Medulla oblongata (tissue), 1 donor: ENCODE measurements around the gene GRID2.

ENCODE experiments used
- DNase-seq: peaks from one replicate; pipeline ENCODE4 v3.0.0-alpha.2; 2015; ENCODE audit errors: extremely low spot score

The GRID2 gene

DNA sequence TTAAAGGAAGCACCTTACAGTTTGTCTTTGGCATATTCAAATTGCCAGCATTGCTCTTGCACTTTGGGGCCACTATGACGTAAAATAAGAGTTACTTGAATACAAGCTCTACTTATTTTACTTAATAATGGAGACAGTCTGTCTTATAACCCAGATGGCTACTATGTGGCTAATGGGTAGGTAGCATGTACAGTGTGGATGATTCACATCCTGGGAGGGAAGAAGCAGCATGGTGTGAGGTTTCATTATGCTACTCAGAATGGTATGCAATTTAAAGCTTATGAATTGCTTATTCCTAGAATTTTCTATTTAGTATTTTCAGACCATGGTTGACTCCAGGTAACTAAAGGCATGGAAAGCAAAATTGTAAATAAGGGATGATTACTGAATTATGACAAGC lies 763.0 kb downstream of the GRID2 start:
- DNase-seq: no peak

DNA sequence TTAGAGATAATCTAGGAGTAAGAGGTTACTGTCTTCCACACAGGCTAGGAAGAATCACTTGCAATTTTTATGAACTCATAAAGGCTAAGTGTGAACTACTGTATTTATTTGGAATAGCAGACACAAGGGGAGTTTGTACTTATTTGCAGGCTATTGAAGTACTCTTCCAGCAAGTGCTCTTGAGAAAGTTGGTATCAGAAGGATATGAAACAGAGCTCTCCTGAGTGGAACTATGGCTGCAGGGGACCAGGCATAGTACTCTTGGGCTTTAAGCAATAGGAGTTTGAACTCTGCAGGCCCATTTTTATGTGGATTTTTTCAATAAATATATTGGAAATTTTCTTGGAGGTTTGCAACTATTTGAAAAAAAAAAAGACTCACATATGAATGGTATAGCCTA lies 768.5 kb downstream of the GRID2 start:
- DNase-seq: no peak

DNA sequence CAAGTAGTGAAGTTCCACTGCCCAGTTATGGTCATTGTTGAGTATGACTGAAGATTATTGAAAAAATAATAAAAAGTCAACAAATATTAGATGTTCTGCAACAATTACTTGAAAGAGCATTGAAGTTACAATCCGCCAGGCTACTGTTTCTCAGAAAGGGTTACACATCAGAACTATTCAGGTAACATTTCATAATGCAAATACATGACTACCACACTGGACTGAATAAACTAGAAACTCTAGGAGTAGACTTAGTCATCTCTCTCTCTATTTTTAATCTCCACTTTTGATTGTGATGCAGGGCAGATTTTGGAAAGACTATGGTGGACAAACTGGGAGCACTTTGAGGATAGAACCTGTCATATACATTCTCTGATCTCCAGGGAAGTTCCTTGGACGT lies 776.5 kb downstream of the GRID2 start:
- DNase-seq: no peak

DNA sequence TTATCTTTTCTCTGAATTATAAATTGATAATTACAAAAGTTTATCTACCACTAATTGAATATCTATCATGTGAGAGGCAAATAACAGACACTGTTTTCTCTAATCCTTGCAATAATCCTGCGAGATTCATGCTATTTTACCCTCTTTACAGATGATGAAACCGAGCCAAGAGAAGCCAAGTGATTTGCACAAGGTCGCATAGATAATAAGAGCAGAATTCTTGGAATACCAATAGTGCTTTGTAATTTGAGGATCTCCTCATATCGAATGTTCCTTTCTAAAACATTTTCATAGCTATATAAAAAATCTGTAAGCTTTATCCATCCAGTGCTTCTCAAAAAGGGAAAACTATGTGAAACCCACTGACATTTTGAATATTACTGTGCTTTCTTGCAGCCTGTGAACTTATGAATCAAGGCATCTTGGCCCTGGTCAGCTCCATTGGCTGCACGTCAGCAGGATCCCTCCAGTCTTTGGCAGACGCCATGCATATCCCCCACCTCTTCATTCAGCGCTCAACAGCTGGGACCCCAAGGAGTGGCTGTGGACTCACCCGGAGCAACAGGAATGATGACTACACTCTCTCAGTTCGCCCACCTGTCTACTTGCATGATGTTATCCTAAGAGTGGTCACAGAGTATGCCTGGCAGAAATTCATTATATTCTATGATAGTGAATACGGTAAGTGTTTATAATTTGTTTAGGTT lies 781.0 kb downstream of the GRID2 start:
- no peak for DNase-seq

DNA sequence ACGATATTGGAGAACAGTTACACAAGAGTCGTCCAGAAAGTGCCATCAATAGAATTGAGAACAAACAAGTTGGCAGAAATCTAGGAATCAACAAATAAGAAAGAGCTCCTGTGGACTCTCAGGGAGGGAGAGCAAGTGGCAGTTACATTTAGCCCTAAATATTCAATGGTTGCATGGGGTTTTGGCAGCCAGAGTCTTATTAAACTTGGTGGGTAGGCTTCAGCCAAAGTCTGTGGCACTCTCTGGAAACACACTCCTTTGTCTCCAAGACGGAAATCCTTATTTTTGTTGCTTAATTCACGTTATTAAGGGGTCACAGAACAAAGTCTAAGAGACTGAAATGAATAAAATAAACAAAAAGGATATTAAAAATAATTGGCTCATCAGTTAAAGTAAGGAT lies 782.6 kb downstream of the GRID2 start:
- DNase-seq: peak; percentile 24

DNA sequence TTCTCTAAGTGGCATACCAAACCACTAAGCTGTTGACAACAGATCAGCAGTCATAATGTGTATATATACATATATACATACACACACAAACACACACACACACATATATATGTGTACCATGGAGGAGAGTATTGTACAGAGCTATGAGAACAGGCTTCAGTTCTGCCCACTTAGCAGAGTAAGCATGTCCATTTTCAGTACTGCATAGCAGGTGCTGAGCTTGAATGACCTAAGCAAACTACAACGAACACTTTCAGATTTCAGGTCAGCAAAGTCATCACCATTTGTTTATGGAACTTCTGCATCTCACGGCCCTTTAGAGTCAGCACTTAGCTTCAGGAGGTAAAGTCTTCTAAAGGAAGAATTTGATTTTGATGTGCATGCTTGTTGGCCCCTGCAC lies 789.0 kb downstream of the GRID2 start:
- no peak for DNase-seq

DNA sequence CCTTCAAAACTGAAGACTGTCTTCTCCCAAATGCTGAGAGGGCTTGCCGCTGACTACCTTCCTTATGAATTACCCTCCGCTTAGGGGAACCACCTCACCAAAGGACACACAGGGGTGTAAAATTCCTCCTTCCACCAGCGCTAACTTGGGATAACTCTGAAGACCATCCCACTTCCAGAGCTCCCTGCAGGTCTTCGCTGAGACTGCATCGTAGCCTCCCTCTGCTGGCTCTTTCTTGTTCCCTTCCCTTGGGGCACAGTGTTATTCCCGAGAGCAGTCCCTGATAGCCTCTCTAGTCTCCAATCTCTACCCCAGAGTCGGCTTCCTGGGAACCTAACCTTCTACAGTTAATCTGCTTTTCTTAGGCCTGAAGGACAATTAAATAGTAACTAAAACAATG lies 799.3 kb downstream of the GRID2 start:
- DNase-seq: no peak

DNA sequence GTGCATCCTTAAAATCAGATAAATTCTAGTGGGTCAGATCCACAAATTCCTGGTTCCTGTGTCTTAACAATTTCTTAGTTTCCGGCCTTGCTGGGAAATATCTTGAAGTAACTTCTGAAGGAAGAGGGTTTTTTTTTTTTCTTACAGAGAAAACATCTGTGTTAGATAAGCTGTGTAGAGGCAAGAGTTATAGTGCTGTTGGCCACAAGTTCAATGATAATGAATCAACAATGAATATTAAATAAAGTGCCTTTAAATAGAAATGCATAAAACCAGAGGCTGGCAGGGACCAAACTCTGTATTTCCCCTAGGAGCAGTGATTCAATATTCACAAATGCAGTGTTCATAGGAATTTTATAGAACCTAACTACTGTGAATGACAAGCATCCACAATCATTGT lies 812.9 kb downstream of the GRID2 start:
- DNase-seq: no peak

DNA sequence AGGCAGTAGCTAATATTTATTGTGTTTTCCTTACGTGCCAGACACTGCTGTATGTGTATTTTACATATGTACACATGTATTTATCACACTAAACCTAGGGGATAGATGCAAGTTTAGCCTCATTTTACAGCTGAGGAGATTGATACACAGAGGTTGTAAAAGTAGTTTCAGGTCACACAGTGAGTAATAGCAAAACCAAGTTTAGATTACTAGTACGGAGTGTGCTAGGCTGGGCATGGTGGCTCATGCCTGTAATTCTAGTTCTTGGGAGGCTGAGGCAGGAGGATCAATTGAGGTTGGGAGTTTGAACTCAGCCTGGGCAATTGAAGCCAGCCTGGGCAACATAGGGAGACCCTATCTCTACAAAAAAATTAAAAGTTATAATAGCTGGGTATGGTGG lies 823.7 kb downstream of the GRID2 start:
- DNase-seq: no peak

DNA sequence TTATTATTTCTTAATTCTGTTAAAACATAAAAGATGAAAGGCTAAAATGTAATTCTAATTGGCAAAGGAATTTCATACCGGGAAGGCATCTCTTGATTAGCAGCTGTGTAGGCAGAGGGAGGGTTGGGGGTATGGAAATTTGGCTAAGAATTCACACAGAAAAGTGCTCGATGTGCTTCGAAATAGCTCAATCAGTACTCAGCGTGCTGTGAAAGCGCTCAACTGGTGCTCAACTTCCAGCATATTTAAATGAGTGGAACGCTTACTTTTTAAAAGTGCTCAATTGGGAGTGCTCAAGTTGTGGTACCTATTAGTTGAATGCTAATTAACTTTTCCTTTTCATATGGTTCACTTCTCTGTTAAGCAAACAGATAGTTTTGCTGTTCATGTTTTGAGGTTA lies 828.9 kb downstream of the GRID2 start:
- DNase-seq: no peak

DNA sequence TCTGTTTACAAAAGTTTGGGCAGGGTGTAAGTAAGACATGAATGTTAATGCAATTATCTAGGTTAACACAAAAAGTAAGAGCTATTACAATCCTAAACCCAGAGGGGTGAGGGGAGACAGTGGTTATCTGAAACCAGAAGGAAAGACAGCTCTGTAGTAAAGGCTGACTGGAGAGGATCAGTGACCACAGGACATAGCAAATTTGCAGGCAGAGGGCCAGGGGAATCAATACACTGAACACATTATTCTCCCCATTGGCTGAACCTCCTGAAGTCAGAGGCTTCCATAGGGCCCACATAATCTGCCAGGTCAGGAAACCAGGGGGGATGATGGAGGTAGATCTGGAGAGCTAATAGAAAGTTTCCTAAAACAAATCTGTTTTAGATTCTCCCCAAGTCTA lies 835.4 kb downstream of the GRID2 start:
- DNase-seq: no peak

DNA sequence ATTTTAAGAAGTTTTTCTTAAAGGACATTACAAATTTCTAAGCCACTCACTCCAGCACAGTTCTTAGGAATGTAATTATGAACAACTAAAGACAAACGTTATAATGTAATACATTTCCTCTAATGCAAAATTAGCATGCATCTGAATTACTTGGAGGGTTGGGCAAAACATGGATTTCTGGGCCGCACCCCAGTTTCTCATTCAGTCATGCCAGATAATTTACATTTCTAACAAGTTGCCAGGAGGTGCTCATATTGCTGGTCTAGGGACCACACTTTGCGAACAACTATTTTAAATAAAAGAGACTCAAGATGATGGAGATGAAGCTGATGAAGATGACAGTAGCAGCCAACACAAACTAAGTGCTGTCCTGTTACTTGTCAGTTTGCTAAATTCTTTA lies 840.1 kb downstream of the GRID2 start:
- no peak for DNase-seq

DNA sequence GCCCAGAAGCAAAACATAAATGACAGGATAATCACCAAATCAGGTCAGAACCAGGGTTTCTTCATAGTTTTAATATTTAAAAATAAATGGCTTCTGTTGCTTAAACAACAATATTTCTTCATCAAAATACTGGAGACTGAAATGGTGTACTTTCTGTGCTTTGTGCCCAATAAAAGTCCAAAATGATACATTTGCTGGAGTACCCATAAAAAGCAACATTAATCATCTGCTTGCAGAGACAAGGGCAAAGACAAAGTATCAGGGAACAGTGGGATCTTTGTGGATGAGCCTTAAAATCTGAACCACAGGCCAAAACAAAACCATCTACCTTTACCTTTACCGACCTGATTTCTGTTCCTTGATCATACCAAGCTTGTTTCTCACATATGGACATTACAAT lies 840.9 kb downstream of the GRID2 start:
- DNase-seq: no peak

DNA sequence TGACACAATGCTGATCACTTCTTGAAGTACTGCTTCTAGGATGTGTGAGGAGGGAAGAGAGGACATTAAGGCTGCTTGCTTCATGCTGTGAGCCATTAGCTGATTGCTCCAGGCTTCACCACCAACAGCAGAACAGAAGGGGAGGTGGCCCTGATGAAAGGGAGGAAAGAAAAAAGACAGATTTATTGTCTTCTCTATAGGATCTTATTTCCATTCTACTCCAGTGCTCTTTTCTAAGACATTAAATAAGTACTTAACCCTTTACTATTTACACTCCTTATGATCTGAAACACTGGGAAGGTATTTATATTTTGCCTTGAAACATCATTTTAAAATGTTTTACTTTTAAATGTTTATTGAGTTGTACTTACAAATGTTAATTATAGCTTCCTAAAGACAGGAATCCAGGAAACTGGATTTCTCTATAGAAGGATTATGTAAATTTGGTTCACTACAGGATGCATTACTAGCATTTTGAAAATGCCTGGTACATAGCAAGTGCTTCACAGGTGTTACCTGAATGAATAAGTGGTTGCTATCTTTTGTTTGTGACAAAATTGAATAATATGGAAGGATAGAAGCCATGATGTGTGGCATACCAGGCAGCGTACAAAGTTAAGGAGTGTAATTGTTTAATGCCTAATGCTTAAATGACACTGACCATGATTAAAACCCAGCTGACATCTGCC lies 843.9 kb downstream of the GRID2 start:
- DNase-seq: no peak

DNA sequence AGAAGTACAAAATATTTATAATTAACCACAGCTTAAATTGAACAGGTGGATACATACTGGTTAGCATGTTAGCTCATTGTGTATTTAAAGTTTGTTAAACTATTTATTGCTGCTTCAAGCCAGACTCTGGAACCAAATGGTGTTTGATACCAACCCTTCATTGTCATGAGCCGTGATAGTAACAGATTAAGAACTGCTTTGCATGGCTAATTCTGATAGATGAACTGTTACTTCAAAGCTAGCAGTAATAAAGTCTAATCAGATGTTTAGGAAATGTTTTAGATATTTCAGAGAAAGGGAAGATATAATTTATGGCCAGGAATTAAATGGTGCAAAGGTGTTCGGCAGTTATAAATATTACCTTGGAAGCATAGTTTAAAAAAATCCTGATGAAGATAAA lies 848.7 kb downstream of the GRID2 start:
- DNase-seq: no peak

DNA sequence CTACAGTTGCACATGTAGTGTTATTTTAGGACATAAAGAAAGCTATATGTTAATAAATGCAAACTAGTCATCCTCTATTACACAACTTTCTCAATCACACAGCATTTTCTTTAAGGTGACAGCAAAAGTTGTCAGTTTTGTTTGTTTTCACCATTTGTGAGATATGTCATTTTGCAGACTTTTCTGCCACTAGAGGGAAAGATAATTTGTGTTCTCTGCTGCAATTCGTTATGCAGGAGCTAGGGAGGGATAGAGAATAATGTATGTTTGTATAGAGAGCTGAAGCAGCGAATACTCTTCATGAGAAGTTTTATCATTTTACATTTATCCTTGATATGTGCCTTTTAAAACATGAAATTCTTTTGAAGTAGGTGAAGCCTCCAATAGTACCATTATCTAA lies 854.2 kb downstream of the GRID2 start:
- DNase-seq: no peak

DNA sequence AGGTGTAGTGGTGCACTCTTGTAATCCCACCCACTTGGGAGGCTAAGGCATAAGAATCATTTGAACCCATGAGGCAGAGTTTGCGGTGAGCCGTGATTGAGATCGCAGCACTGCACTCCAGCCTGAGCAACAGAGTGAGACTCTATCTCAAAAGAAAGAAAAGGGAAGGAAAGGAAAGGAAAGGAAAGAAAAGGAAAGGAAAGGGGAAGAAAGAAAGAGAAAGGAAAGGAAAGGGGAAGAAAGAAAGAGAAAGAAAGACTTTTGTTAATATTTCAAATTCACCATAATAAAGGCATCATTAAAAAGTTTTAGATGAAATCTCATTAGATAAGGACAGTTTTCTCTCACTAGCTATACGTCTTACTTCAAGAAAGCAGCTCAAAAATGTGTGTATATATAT lies 864.3 kb downstream of the GRID2 start:
- no peak for DNase-seq

DNA sequence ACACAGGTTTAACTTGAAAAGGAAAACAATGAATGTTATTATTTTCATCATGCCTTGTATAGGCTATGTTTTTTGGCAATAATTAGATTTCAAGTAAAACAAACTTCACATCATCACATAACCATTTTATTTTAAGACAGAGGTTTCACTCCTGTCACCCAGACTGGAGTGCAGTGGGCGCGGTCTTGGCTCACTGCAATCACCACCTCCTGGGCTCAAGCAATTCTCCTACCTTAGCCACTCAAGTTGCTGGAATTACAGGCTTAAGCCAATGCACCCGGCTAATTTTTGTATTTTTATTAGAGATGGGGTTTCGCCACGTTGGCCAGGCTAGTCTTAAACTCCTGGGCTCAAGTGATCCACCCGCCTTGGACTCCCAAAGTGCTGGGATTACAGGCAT lies 866.2 kb downstream of the GRID2 start:
- no peak for DNase-seq

DNA sequence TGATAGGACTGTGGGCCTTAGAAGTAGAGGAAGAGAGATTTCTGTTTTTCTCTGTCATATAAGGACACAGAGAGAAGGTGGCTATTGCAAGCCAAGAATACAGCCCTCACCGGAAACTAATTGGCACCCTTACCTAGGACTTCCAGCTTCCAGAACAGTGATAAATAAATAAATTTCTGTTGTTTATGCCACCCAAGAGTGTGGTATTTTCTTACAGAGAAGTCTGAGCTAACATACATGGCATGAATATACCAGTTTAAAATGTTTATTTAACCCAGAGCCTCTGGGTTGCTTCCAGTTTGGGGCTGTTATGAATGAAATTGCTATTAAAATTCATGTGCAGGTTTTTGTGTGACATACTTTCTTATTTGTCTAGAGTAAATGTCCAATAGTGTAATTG lies 870.8 kb downstream of the GRID2 start:
- no peak for DNase-seq

DNA sequence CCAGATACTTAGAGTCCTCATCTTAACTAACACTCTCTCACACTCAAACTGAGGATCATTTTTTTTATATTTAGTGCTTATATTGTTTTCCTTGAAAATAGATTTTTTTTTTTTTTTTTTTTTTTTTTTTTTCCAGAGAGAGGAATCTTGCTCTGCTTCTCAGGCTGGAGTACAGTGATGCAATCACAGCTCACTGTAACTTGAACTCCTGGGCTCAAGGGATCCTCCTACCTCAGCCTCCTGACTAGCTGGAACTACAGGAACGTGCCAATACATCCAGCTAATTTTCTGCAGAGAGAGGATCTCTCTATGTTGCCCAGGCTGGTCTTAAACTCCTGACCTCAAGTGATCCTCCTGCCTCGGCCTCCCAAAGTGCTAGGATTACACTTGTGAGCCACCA lies 874.5 kb downstream of the GRID2 start:
- no peak for DNase-seq

DNA sequence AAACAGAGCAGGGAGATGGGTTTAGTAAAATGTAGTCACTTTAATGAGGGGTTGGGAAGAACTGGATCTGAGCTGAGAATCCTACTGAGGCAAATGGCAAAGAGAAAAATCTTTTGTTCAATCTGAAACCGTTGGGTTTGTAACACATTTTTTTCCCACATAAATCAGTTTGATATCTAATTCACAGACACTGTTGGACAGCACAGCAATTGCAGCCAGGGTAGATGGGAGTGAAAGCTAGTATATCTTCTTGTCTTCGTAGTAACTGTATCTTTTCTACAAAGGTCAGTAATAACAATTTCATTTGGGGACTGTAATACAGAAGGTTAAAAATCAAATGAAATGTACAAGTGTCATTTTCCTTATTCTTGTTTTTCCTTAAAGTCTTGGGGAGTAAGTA lies 875.3 kb downstream of the GRID2 start:
- no peak for DNase-seq

DNA sequence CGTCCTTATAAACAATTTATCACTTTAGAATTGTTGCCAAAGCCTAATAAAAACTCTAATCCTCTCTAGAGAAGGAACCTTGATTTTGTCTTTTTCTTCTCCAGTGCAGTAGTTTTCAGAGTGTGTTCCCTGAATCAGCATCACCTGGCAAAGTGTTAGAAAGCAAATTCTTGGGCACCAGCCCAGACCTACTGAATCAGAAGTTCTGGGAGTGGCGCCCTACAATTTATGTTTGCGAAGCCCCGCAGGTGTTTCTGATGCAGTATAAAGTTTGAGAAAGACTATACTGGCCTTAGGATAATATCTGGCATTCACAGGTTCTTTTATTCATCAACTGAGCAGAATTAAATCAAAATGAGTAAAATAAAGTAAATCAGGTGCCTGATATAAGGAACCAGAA lies 879.0 kb downstream of the GRID2 start:
- no peak for DNase-seq

DNA sequence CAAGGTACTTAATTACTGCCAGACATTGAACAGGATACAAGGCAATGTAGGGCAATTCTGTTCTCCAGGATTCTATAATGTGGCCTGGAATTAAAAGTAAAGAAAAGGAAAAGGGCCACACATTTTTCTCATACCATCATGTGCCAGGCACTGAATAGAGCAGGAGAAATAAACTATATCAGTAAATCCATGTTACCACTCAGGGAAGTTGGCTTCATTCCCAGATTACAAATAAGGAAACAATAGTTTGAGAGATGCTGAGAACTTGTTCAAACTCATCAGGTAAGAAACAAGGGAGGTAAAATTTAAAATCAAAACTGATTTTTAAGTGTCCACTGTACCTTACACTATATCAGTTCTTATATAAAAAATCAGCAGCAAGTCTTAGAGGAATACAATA lies 879.8 kb downstream of the GRID2 start:
- DNase-seq: no peak

DNA sequence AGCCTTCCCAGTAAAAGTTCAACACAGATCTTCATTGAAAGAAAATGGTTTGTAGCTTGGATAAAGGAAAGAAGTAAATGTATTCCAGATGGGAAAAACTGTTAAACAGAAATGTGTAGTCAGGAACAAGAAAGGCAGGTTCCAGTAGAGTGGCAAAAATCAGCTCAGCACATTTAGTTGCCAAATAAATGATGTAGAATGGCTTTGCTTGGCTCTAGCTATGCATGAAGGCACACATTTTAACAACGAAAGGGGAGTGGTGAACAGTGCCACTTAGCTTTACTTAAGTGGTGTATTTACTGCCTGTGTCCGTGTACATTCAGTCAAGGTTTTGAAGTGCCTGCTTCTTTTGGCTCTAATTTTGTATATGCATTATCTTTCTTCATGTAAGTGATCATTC lies 880.3 kb downstream of the GRID2 start:
- no peak for DNase-seq
